ENCODE results near the gene PSORS1C1.
"Not testable (repeated sequence)": the region's sequence is repeated elsewhere in the genome, so short reads cannot be mapped to it uniquely, and the experiment has no call there.

The PSORS1C1 gene

DNA sequence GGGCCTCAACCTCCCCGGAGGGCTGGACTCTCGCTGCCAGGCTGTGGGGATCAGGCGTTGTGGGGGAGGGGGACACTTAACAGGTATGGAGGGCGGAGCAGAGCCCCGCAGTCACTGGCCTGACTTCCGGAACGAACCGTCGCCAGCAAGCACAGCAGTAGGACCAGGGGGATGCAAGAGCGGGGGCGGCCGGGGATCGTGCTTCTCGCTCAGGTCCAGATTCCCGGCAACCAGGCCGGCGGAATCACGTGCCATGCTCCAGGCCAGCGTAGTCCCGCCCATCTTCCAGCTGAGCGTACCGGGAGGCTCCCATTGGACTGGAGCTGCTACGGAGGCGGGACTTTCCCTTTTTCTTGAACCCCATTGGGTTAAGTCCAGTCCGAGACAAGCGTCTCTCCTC is 65.9 kb downstream of the PSORS1C1 start:
- DNase-seq, result peak; percentile 86

DNA sequence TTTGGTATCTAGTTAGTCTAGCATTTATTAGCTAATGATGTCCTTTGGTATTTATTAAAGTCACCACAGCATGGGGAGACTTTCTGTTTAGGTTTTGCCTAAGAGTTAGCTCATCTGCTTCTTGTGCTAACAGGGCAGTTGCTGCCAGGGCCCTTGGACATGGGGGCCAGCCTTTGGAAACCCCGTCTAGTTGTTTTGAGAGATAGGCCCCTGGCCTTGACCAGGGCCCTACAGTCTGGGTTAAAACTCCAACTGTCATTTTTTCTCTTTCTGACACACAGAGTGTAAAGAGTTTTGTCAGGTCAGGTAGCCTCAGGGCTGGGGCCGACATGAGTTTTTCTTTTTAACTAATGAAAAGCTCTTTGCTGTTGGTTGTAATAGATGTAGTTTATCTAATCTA is 68.7 kb downstream of the PSORS1C1 start:
- DNase-seq, result not testable (repeated sequence)

DNA sequence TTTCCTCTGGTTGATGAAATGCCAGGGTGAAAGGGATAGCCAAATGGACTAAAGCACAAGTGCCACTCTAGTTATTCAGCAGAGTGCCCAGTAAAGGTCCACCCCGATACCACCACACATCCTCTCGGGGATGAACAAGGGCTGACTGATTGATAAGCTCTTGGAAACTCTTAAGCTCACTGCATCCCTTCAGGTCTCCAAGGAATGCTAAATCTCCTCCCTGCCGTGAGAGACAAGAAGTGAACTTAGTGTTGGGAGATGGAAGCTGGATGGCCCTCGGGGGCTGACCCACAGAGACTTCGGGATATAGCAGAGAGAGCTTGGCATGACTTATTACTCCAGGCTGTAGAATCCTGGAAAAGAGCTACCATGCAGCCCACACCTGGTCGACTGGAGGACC is 69.3 kb downstream of the PSORS1C1 start:
- not testable (repeated sequence) for DNase-seq

DNA sequence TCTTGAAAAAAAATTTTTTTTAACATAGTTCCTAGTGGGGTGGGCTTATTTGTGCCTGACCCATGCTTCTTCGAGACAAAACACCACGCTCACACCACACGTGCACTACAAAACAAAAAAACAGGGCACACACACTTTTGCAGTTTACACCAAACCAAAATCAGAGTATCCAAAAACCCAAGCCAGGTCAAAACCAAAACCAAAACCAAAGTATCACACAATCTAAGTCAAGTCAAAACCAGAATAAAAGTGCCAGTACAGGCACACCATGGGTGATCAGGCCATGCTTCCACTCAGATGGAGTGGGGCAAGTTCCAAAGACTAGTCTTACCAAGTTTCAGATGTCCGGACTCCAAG is 71.1 kb downstream of the PSORS1C1 start:
- not testable (repeated sequence) for DNase-seq

DNA sequence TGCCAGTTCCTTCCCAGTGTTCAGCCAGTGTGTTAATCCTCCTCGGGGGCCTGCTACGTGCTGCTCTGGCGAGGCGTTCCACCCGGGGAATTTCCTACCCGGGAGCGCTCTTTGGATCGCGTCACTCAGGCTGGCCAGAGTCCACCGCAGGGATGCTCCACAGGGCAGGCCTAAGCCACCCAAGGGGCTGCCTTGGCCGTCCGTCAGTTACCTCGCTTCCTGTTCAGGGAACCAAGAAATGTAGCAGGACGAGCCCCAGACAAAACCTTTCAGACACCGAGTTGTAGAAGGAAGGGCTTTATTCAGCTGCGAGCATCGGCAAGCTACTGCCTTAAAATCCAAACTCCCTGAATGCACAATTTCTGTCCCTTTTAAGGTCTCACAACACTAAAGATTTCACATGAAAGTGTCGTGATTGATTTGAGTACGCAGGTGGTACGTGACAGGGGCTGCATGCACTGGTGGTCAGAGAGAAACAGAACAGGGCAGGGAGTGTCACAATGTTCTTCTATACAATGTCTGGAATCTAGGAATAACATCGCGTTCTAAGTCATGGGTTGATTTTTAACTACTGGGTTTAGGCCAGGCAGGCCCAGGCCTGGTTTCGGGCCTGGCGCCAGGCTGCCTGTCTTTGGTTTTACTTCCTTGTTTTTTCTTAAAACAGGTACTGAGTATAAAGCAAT is 71.6 kb downstream of the PSORS1C1 start:
- peak; percentile 39 for DNase-seq

DNA sequence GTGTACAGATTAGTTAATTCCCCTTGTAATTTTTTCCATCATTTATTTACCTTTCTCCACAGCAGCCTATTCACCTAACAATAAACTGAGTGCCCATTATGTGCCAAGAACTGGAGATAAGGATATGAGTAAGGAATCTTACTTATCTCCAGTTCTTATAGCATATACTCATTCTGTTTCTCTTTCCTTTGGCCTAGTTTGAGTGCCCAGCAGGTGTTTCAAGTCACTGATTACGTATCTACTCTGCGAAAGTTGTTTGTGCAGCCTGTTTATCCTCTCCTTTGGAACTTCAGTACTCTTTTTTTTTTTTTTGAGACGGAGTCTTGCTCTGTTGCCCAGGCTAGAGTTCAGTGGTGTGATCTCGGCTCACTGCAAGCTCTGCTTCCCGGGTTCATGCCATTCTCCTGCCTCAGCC is 73.2 kb downstream of the PSORS1C1 start:
- DNase-seq, result no peak

DNA sequence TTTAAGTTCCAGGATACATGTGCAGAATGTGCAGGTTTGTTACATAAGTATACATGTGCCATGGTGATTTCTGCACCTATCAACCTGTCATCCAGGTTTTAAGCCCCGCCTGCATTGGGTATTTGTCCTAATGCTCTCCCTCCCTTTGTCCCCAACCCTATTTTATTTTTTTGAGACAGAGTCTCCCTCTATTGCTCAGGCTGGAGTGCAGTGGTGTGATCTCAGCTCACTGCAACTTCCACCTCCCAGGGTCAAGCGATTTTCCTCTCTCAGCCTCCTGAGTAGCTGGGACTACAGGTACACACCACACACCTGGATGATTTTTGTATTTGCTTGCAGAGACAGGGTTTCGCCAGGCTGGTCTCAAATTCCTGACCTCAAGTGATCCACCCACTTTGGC is 74.6 kb downstream of the PSORS1C1 start:
- DNase-seq, result not testable (repeated sequence)
